Measurements from ENCODE around the gene L3HYPDH.
"Not testable (repeated sequence)": the region's sequence is repeated elsewhere in the genome, so short reads cannot be mapped to it uniquely, and the experiment has no call there.

Gene L3HYPDH

GRCh38 chr14:59480166-59480565 lies 4.0 kb downstream of the L3HYPDH start:
- DNase-seq (ENCODE audit: low read depth in 1 of 2, low spot score in 1 of 2): no peak

DNA sequence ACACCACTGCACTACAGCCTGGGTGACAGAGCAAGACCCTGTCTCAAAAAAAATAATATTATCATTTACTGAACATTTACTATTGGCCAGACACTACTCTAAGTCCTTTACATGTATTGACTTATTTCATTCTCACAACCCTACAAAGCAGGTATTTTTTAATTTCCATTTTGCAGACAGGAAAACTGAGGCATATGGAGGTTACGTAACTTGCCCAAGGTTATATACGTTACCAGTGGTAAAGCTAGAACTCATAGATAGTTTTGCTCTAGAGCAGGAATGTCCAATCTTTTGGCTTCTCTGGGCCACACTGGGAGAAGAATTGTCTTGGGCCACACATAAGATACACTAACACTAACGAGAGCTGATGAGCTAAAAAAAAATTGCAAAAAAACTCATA lies 5.7 kb downstream of the L3HYPDH start:
- DNase-seq (ENCODE audit: low read depth in 1 of 2, low spot score in 1 of 2): no peak

DNA sequence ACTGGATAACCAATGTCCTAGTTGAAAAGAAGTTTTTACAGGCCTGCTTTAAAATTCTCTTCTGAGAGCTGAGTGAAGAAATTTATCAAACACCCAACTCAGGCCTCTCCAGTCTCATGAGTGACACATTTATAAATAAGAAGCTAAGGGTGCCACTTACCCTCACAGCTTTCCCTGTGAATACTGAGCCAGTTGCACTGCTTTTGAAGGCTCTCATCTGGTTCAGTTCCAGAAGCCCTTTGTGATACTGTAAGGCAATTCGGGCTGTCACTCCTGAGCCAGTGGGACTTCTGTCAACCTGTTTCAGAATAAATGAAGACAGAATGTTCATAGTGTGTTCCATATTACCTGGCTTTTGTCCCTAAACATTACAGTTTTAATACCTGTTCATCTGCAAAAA lies 8.5 kb downstream of the L3HYPDH start:
- no peak for DNase-seq (ENCODE audit: low read depth in 1 of 2, low spot score in 1 of 2)

DNA sequence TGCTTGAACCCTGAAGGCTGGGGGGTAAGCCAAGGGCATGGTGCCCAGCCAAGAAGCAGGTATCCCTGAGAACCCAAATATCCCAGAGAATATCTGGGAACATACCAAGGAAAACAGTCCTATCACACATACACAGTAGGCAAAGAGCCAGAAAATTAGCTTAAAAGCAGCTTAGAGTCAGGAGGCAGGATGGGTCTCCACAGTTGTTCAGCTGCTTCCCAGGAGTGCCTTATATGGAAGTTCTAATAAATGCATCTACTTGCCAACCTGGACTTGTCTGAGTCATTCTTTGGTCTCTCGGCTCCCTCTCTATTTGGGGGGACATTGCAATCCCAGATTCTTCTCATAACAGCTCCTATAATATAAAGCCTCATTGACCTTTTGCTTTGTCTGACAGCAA lies 10.0 kb downstream of the L3HYPDH start:
- no peak for DNase-seq (ENCODE audit: low read depth in 1 of 2, low spot score in 1 of 2)

DNA sequence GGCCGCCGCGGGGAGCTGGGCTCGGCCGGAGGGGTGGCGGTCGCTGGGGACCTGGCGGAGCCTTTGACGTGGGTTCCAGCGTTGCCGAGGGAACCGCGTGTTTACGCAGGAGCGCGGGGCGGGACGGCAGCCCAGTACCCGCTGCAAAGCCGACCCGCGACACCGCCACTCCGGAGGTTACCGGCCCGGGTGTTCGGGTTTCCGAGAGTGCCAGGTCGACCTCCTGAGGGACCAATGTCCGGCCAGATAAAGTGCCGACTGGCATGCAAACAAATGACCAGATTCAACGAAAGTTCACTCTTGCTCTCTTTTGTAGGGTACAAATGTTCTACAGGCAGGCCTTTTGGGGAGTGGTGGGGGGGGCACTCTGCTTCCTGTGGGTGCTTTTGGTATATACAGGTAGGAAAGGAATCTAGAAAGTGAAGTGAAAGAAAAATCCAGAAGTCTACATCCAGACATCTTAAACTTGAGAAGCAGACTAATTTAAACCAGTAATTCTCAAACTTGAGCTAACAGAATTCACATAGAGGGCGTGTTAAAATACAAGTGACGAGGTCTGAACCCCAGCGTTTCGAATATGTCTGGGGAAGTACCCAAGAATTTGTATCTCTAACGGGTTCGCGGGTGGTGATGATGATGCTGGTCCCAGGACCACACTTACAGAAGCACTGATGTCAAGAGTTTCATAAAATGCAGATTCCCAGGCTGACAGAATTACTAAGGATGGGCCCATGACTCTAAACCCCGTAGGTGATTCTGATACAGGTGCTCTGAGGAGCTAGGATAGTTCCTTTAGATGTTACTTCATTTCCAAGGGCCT lies 18.7 kb downstream of the L3HYPDH start, which contains the start of gene GPR135:
Gene GPR135 (minus strand): TSS at position 65 of the 820 bp plus-strand sequence. CDS start 154 bp downstream, outside the sequence.
- peak in 1 of 2 donors; percentile 6 for DNase-seq (ENCODE audit: low read depth in 1 of 2, low spot score in 1 of 2)

DNA sequence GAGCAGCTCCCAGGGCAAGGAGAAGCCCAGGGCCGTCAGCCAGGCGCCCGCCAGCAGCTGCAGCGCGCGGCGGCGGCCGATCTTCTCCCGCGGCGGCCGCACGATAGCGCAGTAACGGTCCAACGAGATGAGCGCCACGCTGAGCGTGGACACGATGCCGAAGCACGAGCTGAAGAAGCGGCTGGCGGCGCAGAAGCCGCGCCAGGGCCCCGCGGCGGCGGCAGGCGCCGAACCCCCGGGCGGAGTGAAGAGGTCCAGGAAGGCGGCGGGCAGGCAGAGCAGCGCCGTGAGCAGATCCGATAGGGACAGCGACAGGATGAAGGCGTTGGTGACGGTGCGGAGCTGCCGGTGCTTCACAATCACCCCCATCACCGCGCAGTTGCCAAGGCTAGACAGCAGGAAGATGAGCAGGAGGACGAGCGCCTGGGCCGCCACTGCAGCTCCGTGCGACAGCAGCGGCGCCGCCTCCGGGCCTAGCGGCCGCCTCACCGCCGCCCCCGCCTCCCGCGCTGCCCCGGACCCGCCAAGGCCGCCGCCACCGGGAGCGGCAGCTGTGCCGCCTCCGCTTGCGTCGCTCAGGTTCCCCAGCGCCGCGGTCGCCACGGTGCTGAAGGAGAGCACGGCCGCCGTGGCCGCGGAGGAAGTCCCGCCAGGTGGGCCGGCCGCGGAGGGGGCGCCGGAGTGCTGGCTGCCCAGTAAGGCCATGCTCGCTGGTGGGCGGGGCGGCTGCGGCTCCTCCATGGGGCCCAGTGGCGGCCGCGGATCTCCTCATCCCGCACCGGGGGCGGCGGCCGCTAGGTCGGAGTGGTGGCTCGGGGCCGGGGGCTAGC lies 19.5 kb downstream of the L3HYPDH start:
- peak; percentile 19 to 26 for DNase-seq (ENCODE audit: low read depth in 1 of 2, low spot score in 1 of 2)

- DNase-seq (ENCODE audit: low read depth in 1 of 2, low spot score in 1 of 2): peak in 1 of 2 donors; percentile 26
Measured at GRCh38 chr14:59463787-59464485, 20.3 kb downstream of the L3HYPDH start.

GRCh38 chr14:59461891-59462290 lies 22.3 kb downstream of the L3HYPDH start:
- no peak for DNase-seq (ENCODE audit: low read depth in 1 of 2, low spot score in 1 of 2)

DNA sequence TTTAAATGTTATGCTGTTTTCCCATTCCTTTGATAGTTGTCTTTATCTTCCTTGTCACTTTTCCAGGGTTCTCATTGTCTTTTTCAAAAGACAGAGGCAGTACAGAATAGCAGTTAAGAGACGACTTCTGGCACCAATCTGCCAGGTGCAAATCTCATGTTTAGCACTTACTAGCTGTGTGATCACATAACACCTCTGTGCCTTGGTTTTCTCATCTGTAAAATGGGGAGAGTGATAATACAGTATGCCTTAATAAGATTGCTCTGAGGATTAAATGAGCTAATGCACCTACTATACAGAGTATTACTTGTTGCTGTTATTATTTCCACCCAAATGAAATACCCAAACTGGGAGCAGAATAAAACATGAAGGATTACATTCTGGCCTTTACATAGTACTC lies 23.8 kb downstream of the L3HYPDH start:
- DNase-seq (ENCODE audit: low read depth in 1 of 2, low spot score in 1 of 2): no peak

DNA sequence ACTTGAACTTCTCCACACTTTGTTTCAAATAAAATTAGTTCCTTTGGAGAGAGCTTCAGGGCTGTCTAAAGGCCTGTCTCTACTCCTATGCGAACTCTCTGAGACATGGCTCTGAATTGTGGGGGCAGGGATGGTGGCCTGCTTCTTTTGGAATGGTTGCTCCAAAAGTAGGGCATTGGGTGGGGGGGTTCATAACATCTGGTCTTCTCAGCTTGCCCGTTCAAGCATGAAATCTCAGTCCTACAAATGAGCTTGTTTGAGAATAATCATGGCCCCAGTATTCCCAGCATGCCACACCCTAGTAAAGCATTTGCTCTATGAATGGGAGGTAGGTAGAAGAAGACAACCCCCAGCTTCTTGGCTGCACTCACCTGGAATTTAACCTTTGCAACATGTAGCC lies 25.7 kb downstream of the L3HYPDH start:
- DNase-seq (ENCODE audit: low read depth in 1 of 2, low spot score in 1 of 2): no peak

DNA sequence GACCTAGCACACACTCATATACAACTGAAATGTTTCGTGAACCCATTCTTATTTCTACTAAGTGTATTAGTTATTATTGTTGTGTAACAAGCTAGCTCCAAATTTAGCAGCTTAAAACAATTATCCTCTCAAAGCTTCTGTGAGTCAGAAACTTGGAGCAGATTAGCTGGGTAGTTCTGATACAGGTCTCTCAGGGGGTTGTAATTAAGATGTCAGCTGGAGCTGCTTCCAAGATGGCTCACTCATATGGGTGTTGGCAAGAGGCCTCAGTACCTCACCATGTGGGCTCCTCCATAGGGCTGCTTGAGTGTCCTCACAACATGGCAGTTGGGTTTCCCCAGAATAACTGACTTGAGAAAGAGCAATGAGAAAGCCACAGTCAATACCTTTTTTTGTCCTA lies 28.8 kb downstream of the L3HYPDH start:
- DNase-seq (ENCODE audit: low read depth in 1 of 2, low spot score in 1 of 2): no peak

GRCh38 chr14:59454139-59454538 lies 30.1 kb downstream of the L3HYPDH start:
- DNase-seq (ENCODE audit: low read depth in 1 of 2, low spot score in 1 of 2): no peak

- no peak for DNase-seq (ENCODE audit: low read depth in 1 of 2, low spot score in 1 of 2)
Measured at GRCh38 chr14:59451849-59452248, 32.4 kb downstream of the L3HYPDH start.

DNA sequence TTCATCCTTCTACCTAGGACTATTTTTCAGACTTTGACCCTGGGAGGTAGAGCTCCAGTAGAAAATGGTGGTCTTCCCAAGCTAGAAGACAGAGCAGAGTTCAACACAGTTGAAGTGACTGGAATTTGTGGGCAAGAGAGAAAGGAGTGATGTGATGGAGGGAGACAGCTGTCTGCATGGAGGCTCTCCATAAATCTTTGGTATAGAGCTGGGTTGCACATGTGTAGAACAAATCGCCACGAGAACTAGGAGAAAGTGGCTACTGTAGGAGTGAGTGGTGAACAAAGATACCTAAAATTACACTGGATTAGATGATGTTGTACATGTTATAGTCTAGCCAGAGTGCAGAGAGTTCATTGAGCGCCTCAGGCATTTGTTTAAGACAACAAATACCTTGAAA lies 33.5 kb downstream of the L3HYPDH start:
- no peak for DNase-seq (ENCODE audit: low read depth in 1 of 2, low spot score in 1 of 2)

DNA sequence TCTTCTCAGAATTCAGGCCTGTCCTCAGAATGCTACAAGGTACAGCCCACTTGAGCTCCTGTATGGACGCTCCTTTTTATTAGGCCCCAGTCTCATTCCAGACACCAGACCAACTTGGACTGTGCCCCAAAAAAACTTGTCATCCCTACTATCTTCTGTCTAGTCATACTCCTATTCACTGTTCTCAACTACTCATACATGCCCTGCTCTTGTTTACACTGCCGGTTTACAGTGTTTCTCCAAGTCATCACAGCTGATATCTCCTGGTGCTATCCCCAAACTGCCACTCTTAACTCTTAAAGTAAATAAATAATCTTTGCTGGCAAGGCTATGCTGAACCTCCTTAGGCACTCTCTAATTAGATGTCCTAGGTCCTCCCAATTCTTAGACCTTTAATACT lies 35.5 kb downstream of the L3HYPDH start:
- not testable (repeated sequence) for DNase-seq (ENCODE audit: low read depth in 1 of 2, low spot score in 1 of 2)

DNA sequence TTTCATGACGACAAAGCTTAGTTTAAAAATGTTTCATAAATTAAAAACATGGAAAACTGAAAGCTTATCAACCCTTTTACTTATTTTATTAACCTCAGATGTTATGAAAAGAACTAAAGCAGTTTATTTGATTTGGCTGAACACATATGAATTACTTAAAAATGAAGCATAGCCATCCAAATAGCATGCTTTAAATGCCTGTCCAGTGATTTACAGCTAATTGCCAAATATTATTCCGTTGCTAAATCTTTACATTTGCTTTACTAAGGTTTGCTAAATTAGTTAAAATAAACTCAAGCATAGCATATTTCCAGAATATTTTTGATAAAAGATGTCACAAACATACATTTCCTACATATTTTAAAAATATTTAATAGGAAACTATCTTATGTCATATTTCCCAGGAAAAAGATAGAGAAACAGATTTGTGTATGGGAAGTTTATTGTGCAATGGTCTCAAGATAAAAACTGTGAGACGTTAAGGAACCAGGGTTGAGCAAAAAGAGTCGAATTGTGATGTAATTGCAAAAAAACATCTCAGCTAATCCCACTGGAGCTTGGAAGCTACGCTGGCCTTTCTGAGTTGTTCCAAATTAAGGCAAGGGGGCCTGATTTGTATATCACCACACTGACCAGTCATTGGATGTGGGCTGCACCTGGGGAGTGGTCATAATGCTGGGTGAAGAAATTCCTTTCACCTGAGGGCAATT lies 44.8 kb downstream of the L3HYPDH start:
- no peak for DNase-seq (ENCODE audit: low read depth in 1 of 2, low spot score in 1 of 2)

- DNase-seq (ENCODE audit: low read depth in 1 of 2, low spot score in 1 of 2): no peak
Measured at GRCh38 chr14:59438195-59438647, 46.0 kb downstream of the L3HYPDH start.

DNA sequence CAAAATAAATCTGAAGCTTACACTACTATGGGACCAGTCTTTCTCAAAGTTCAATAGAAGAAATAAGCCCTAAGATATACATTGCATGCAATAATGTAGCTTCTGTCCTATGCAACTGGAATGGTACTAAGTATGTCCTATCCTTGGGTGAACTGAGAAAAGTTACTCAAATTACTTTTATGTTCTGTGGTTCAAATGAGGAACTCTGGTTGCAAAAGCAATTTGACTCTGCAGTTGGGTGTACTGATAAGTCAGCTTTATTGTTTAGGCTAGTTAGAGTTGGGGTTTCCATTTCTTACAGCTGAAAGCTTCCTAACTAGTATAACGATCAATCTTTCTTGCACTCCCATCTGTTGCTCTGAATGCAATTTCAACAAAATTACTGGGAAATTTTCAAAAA lies 48.2 kb downstream of the L3HYPDH start:
- DNase-seq (ENCODE audit: low read depth in 1 of 2, low spot score in 1 of 2): no peak

- DNase-seq (ENCODE audit: low read depth in 1 of 2, low spot score in 1 of 2): no peak
Measured at GRCh38 chr14:59435101-59435500, 49.1 kb downstream of the L3HYPDH start.

DNA sequence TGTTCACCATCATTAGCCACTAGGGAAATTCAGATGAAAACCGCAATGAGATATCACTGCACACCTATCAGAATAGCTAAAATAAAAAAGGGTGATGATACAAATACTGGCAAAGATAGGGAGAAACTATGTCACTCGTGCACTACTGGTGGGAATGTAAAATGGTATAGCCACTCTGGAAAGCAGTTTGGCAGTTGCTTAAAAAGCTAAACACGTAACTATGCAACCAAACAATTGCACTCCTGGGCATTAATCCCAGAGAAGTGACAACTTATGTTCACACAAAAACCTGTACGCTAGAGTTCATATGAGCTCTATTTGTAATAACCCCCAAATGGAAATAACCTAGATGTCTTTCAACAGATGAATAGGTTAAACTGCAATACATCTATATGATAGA lies 54.4 kb downstream of the L3HYPDH start:
- no peak for DNase-seq (ENCODE audit: low read depth in 1 of 2, low spot score in 1 of 2)

GRCh38 chr14:59428581-59429012 lies 55.6 kb downstream of the L3HYPDH start:
- no peak for DNase-seq (ENCODE audit: low read depth in 1 of 2, low spot score in 1 of 2)

Measured in stimulated activated CD4-positive, alpha-beta T cell treated with anti-CD3 and anti-CD28 coated beads, Interleukin-15, amount 100 ng/mL, for 1 hour (primary cell).